H1 (cell line): ENCODE measurements around the gene CENATAC. TPM values are rescaled to one million over a fixed set of nuclear protein-coding genes. Genes with fewer than 3 reads are reported as not detected.

Source experiments
- EZH2 ChIP-seq: fragments of 200-600 bp; sonication (generic); IDR thresholded peaks from 2 replicates; pipeline ENCODE4 v1.7.1; 2012; ENCODE audit warnings: low read depth, mild to moderate bottlenecking, moderate library complexity, low read length, inconsistent platforms; ENCODE audit not compliant: severe bottlenecking
- JUN ChIP-seq: IDR thresholded peaks from 2 replicates; pipeline ENCODE4 v1.6.1; 2011; ENCODE audit warnings: low read depth, mild to moderate bottlenecking, improper control_type of control experiment, low read length
- JUND ChIP-seq: IDR thresholded peaks from 2 replicates; pipeline ENCODE4 v1.6.1; 2011; ENCODE audit warnings: mild to moderate bottlenecking, improper control_type of control experiment, low read length
- KDM1A ChIP-seq: fragments of 200-600, 300-600 bp; sonication (generic); IDR thresholded peaks from 2 replicates; pipeline ENCODE4 v1.7.1; 2016; ENCODE audit warnings: mild to moderate bottlenecking, low read length, borderline replicate concordance
- SUZ12 ChIP-seq: fragments of 200-600 bp; sonication (generic); IDR thresholded peaks from 2 replicates; pipeline ENCODE4 v1.6.1; 2012; ENCODE audit warnings: mild to moderate bottlenecking, inconsistent platforms, low read length, moderate library complexity, mixed read lengths
- polyA plus RNA-seq, 7 experiments: library from polyadenylated mRNA; depleted of rRNA in 3 of 7; stranded (reverse) in 5 of 7; unstranded in 2 of 7; fragments of >200 nt in 5 of 7; fragments of 200-250 nt in 2 of 7; gene quantifications; 1 replicate in 5 of 7; 2 replicates in 1 of 7; 4 replicates in 1 of 7; pipeline versions ENCODE4 v1.2.1 to v1.2.3, GENCODE V29; 2011 to 2013; ENCODE audit warnings: missing spikeins in 2 of 7, mixed read lengths in 2 of 7
- total RNA-seq: library from RNA; stranded (reverse); fragmentation: NEBNext Ultra II Directional; extraction: Animal tissue kit (Norgen Biotek cat#: 25700); gene quantifications from 2 replicates; pipeline ENCODE4 v1.2.1, GENCODE V29; 2021

The CENATAC gene
- total and polyA plus RNA-seq, 2 of the 8 experiments (the other 6 are each of a cell fraction or from before 2014, with no cell fraction given) = 22.7 to 36.4 TPM

DNA sequence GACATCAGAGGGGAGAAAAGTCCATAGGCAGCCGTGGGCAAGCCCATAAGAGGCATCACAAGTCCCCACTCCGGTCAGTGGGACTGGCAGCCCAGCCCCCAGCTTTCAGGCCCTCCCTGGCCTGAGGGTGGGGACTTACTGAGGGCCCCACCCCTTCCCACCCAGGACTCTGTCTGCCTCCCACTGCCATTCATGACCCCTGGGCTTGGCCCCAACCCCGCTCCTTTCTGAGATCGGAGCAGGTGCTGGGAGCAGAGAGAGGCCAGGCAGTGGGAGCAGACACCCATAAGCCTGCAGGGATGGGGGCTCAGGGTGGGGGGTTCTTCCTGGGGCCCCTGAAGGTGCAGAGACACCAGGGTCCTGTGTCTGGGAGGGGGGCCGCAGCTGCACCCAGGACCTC, 36.7 kb upstream of the CENATAC start (continued):
- no peak for TF ChIP-seq EZH2
- no peak for TF ChIP-seq KDM1A
- no peak for TF ChIP-seq JUND
- TF ChIP-seq SUZ12 = no peak
- TF ChIP-seq JUN = no peak
